ENCODE data around the gene TOPBP1. TPM values are rescaled to one million over a fixed set of nuclear protein-coding genes. Genes with fewer than 3 reads are reported as not detected.

Gene TOPBP1
- total RNA-seq, 1 donor: 51.4 TPM

DNA sequence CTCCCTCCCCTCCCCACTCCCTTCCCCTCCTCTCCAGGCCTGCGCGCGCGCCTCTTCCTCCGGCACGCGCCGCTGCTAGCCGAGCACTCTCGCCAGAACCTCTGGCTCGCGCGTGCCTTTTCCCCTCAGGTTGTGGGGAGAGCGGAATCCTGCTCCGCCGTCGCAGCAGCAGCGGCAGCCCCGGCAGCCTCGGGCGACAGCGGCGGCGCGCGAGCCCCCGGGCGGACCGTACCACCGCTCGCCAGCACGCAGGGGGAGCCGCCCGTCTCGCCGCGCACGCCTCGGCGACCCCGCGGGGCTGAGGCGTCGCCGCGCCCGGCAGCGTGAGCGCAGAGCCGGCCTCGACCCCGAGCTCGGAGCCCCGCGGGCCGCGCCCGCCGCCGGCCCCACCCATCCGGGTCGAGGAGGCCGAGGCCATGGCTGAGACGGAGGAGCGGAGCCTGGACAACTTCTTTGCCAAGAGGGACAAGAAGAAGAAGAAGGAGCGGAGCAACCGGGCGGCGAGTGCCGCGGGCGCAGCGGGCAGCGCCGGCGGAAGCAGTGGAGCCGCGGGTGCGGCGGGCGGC lies 88.0 kb downstream of the TOPBP1 start, which contains the start of gene CDV3:
Gene CDV3 (plus strand): TSS at position 58 of the 566 bp plus-strand sequence. CDS start 359 bp downstream, at position 417.
- no peak for DNase-seq (ENCODE audit: low read depth)
- TF ChIP-seq, protein P1, sequence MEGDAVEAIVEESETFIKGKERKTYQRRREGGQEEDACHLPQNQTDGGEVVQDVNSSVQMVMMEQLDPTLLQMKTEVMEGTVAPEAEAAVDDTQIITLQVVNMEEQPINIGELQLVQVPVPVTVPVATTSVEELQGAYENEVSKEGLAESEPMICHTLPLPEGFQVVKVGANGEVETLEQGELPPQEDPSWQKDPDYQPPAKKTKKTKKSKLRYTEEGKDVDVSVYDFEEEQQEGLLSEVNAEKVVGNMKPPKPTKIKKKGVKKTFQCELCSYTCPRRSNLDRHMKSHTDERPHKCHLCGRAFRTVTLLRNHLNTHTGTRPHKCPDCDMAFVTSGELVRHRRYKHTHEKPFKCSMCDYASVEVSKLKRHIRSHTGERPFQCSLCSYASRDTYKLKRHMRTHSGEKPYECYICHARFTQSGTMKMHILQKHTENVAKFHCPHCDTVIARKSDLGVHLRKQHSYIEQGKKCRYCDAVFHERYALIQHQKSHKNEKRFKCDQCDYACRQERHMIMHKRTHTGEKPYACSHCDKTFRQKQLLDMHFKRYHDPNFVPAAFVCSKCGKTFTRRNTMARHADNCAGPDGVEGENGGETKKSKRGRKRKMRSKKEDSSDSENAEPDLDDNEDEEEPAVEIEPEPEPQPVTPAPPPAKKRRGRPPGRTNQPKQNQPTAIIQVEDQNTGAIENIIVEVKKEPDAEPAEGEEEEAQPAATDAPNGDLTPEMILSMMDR (IDR thresholded peaks at IDR 0.05; ENCODE audit: insufficient read depth, low read depth, low read length): no peak
- peak within 1 kb of the TSS; percentile 86 for H3K4me3 ChIP-seq (ENCODE audit: low read depth, low read length)

DNA sequence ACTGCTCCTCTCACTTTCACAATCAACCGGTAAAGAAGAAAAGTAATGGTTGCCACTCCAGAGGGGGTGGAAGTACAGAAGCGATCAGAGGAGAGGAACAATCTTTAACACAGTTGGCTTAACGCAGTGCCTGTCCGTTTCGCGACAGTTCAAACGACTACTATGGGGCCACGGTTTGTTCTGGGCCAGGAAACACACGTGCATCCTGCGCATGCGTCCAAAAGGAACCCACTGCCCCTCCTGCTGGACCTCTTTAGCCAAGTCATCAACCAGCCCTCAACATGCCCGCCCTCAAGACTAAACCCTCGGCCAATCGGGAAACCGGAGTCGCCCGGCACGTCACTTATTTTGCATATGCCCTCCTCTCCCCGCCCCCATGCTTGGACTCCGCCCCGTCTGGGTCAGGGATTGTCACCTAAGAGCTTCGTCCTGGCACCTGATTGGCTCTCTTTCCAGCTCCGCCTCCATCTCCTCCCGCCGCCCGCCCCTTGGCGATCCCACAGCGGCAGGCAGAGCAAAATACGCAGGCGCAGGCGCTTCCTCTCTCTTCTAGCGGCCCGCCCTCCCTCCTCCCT lies 88.6 kb downstream of the TOPBP1 start:
- peak overlapping the region; percentile 86 for H3K4me3 ChIP-seq (ENCODE audit: low read depth, low read length)
- DNase-seq (ENCODE audit: low read depth): peak; percentile 100
- TF ChIP-seq, protein P1 (IDR thresholded peaks at IDR 0.05; ENCODE audit: insufficient read depth, low read depth, low read length): peak; percentile 20

DNA sequence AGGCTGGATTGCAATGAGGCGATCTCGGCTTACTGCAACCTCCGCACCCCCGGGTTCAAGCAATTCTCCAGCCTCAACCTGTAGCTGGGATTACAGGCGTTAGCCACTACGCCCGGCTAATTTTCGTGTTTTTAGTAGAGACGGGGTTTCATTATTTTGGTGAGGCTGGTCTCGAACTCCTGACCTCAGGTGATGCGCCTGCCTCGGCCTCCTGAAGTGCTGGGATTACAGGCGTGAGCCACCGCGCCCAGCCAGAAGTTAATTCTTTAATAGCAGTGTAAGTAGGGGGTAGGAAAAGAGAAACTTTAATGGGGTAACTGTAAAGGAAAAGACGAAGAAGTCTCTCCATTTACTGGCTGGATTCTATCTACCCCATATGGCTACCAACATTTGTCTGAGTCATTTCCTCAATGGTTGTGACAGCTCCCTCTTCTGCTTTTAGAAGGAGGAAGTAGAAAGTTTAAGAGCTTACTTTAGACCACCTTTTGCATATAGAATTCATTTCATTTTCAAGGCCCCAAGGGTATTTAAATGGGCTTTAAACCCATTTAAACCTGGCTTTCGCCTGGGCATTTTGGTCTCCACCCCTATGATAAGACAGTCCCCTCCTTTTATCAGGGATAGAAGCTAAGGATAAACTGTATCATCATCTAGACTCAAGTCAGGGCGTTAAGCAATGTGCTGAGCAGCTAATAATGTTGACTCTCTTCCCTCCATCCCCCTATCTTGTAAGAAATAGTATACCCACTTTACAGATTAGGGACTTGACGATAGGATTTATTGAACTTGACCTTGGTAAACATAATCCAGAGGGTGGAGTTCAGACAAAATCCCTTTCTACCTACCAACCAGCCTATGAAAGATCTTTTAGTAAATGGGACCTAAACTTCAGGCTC lies 89.3 kb downstream of the TOPBP1 start:
- TF ChIP-seq, protein P1 (IDR thresholded peaks at IDR 0.05; ENCODE audit: insufficient read depth, low read depth, low read length): no peak
- peak; percentile 67 for DNase-seq (ENCODE audit: low read depth)

DNA sequence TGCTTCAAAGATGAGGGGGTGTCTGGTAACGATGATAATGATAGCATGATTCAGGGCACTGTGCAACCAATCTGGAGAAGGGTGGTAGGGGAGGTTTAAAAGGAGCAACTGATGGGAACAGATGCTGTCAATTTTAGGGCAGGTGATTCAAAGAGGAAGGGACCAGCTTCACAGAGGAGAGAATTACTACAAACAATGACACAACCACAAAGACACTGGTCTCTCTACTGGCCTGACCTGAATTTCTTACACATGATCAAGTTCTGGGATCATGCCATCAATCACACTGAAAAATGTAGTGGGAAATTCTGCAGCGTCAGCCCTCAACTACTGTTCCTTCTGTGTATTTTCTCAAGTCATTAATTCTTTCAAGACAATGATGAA lies 90.8 kb downstream of the TOPBP1 start:
- DNase-seq (ENCODE audit: low read depth): no peak
- TF ChIP-seq, protein P1 (IDR thresholded peaks at IDR 0.05; ENCODE audit: insufficient read depth, low read depth, low read length): no peak
- no peak overlapping the region for H3K4me3 ChIP-seq (ENCODE audit: low read depth, low read length)

More for the DNA sequence above, 89.3 kb downstream of the TOPBP1 start:
- peak overlapping the region; percentile 27 for H3K4me3 ChIP-seq (ENCODE audit: low read depth, low read length)

DNA sequence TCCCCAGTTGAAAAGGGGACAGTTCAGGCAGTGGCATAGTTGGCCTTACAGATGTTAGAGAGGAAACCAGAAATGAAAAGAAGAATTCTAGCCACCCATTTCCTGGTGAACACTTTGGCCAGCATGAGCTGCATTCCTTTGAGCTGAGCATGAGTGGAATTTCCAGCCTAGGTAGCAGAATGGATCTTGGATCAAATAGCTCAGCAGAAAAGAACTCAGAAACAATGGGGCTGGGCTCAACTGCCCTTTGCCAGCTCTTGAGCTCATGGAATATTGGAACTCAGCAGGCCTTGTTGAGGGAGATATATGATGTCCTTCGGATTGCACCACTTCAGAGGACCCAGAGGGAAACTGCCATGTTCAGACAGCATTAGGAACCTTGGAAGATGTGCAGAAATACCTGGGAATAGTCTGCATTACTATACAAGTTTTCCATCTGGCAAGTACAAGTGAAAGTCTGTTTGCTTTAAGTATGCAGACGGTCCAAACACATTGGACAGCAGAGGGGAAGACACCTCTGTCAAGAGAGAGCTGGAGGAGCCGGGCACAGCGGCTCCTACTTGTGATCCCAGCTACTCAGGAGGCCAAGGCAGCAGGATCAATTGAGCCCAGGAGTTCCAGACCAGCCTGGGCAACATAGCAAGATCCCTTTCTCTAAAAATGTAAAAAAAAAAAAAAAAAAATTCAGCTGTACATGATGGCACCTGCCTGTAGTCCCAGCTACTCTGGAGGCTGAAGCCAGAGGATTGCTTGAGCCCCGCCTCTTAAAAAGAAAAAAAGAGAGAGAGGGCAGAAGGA lies 91.4 kb downstream of the TOPBP1 start:
- H3K4me3 ChIP-seq (ENCODE audit: low read depth, low read length): no peak overlapping the region
- TF ChIP-seq, protein P1 (IDR thresholded peaks at IDR 0.05; ENCODE audit: insufficient read depth, low read depth, low read length): no peak
- peak; percentile 42 for DNase-seq (ENCODE audit: low read depth)

DNA sequence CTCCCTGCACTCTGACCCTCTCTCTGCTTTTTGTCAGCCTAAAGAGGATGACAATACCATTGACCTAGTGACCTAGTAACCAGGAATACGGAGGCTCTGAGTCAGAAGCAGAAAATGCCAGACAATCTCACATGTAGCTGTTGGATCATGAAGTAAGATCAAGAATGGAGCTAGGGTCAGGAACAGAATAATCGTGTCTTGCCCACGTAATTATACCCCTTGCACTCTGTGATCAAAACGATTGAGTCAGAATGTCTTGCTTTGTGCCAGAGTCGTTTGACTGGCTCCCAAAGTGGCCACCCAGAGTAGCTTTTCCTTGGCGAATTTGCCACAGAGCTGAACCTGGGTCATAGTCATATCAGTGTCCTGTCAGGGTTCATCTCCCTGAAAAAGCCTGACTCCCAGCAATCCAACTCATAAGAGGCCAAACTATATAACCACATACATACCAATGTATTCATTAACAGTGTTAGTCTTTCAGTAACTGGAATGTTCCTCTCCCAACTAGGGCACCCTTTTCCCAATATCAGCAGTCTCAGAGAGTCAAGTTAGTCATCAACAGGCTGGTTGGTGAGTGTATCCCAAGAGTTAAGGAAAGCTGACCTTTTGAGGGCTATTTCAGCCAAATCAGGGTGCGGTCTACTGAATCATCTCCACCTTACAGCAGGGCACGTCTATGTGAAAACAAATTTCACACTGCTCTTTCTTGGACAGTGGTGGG lies 93.3 kb downstream of the TOPBP1 start:
- peak; percentile 90 for DNase-seq (ENCODE audit: low read depth)
- TF ChIP-seq, protein P1 (IDR thresholded peaks at IDR 0.05; ENCODE audit: insufficient read depth, low read depth, low read length): no peak
- H3K4me3 ChIP-seq (ENCODE audit: low read depth, low read length): no peak overlapping the region

Measured in fibroblast of villous mesenchyme (primary cell).